Pancreas (tissue), 10 donors: Measurements from ENCODE around the gene EPHB3. TPM values are rescaled to one million over a fixed set of nuclear protein-coding genes. Genes with fewer than 3 reads are reported as not detected.

Experiments used
- ATAC-seq, 4 donors: fragments of 200-7000 bp; cut with Tn5 transposase; one replicate each; pipeline versions ENCODE4 v1.8.0 to v1.9.1; 2020; ENCODE audit warnings: mild to moderate bottlenecking in 4 of 4, moderate library complexity in 4 of 4
- DNase-seq, 6 donors: peaks; one replicate each; pipeline ENCODE4 v3.0.0-alpha.2; 2020
- FAIRE-seq: peaks from 2 replicates; lab custom pipeline; 2012; peaks lifted over from hg19 to GRCh38; lab: Jason Lieb, UNC
- H3K27ac ChIP-seq, 4 donors: fragments of 200-600 bp; sonication (generic); 1 replicate in 3 of 4; 2 replicates in 1 of 4; pipeline versions ENCODE4 v1.5.0 to v1.8.0; 2020
- H3K27me3 ChIP-seq, 4 donors: fragments of 200-600 bp; one replicate each; pipeline ENCODE4 v1.8.0; 2021
- H3K36me3 ChIP-seq, 3 donors: fragments of 200-600 bp; sonication (generic) in 1 of 3; one replicate each; pipeline versions ENCODE4 v1.5.0 to v1.8.0; 2020 to 2021
- H3K4me1 ChIP-seq, 3 donors: fragments of 200-600 bp; one replicate each; pipeline ENCODE4 v1.8.0; 2021
- H3K4me3 ChIP-seq, 4 donors: fragments of 200-600 bp; sonication (generic) in 2 of 4; one replicate each; pipeline versions ENCODE4 v1.5.0 to v1.8.0; 2020 to 2021
- H3K9me3 ChIP-seq, 4 donors: fragments of 200-600 bp; one replicate each; pipeline ENCODE4 v1.8.0; 2021
- CTCF ChIP-seq, 4 donors: fragments of 200-600 bp; sonication (generic) in 3 of 4; IDR thresholded peaks; one replicate each; pipeline versions ENCODE4 v1.5.0 to v1.8.0; 2021; ENCODE audit warnings: antibody characterized with exemption in 4 of 4
- WGBS, 2 donors: extraction: QIAGEN DNeasy Blood & Tissue Kit; methylation state at CpG; one replicate each; pipeline ENCODE4 v1.1.7; 2013; 5-methylcytosine and 5-hydroxymethylcytosine counted together
- intact Hi-C, 3 donors: fragments of 100-400 bp; cut with DNase I; formaldehyde crosslinking; loops; one replicate each; pipeline versions ENCODE4 v1.11.1 to v1.14.2; 2022
- polyA plus RNA-seq, 2 donors: library from polyadenylated mRNA; stranded (reverse); fragments of 200-250 nt; gene quantifications; one replicate each; pipeline ENCODE4 v1.2.3, GENCODE V29; 2013
- total RNA-seq, 6 donors: library from RNA; stranded (reverse); fragmentation: NEBNext Ultra II Directional in 4 of 6; extraction: Animal tissue kit (Norgen Biotek cat#: 25700) in 4 of 6; gene quantifications; one replicate each; pipeline versions ENCODE4 v1.2.1 to v1.2.4, GENCODE V29; 2021 to 2023
- donor health status: healthy with polysubstance abuse.
- donor health status: DM: no; HTN: no; CAD: no; lungs with moderate emphysema.
- donor health status: DM: no; HTN: no; CAD: no.
- donor health status: control.
- donor health status: control.
- donor health status: Bipolar disorder and iron deficiency.
- donor health status: DM: yes; HTN: yes; CAD: no.
- donor health status: DM: no; HTN: no; CAD: no.
- donor health status: DM: no; HTN: no; CAD: no.
- donor health status: DM: yes; HTN: yes; CAD: no.

EPHB3 gene
- total and polyA plus RNA-seq, 8 donors = 5.8 to 17.3 (median 12.5) TPM

DNA sequence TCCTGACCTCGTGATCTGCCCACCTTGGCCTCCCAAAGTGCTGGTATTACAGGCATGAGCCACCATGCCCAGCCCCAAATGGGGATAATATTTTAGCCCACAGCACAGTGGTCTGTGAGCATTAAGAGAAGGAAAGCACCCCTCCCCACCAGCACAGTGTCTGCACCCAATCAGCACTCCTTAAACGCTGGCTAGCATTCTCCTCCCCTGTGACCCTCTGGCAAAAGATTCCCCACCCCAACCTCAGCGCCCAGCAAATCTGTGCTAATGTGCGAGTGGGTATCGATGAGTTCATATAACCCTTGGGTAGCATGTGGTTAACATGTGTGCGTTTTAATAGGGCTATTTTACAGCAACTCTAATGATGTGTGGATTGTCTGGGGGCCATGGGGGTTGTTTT, 18.3 kb upstream of the EPHB3 start:
- ATAC-seq = no peak
- Histone ChIP-seq H3K27ac (no peak overlapping the region), H3K27me3 (no peaks in the 10 kb centered on the region), H3K4me3 (no peak overlapping the region), H3K36me3 (no peaks in the 10 kb centered on the region), H3K9me3 (no peaks in the 10 kb centered on the region), H3K4me1 (no peaks in the 10 kb centered on the region)
- WGBS, 2 donors = 51 to 66% methylated on average over 6 of the region's 6 CpGs
- no peak for TF ChIP-seq CTCF (IDR thresholded peaks at IDR 0.05)
- no peak for FAIRE-seq
- DNase-seq = no peak
- intact Hi-C loops = loop anchor here in 1 of 3 donors (5.0 kb wide), 1 partner anchor 171 kb away; no protein-coding TSS in a partner anchor

DNA sequence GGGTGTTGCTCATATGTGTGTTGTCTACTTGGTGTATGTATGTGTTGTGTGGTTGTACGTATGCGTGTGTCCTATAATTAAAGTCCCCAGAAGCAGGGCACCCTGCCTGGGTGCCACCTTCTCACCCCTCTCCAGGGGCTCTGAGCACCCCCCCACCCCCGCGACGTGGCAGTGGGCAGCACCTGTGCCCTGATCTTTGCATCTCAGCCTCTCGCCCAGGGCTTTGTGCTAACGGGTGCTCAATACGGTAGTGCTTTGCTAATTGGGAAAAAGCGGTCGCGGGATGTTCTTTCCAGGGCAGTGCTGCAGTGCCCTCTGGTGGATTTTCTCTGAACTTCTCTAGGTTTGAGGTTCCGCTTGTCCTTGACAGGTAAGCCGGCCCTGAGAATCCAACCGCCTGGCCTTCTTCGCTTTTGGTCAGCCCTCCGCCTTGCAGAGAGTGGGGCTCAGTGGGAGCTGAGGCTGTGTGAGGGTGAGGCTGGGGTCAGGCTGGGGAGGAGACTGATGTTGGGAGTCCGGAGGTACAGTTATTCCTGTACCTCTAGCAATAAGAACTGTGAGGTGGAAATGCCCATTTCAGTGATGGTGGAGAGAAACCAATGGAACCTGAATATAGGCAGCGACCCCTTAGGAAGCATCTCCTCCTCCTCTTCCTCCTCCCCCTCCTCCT, 17.6 kb upstream of the EPHB3 start:
- H3K4me3 ChIP-seq = no peak overlapping the region
- no peaks in the 10 kb centered on the region for H3K36me3 ChIP-seq
- no peaks in the 10 kb centered on the region for H3K4me1 ChIP-seq
- peak; percentile 90 to 92 (median 91) for TF ChIP-seq CTCF (IDR thresholded peaks at IDR 0.05)
- ATAC-seq (peak; percentile 77 to 89 (median 88)), FAIRE-seq (no peak), DNase-seq (peak in 5 of 6 donors; percentile 67 to 89 (median 77))
- intact Hi-C loops = loop anchor here in 1 of 3 donors (5.0 kb wide), 1 partner anchor 172 kb away; no protein-coding TSS in a partner anchor
- H3K9me3 ChIP-seq = no peaks in the 10 kb centered on the region
- WGBS, 2 donors = 10% methylated on average over 17 to 18 of the region's 18 CpGs
- H3K27me3 ChIP-seq = no peaks in the 10 kb centered on the region
- no peak overlapping the region for H3K27ac ChIP-seq

- ATAC-seq = no peak
- Histone ChIP-seq H3K4me1 (no peaks in the 10 kb centered on the region), H3K27me3 (no peaks in the 10 kb centered on the region), H3K9me3 (no peaks in the 10 kb centered on the region), H3K4me3 (no peak overlapping the region), H3K36me3 (no peaks in the 10 kb centered on the region), H3K27ac (no peak overlapping the region)
- DNase-seq = no peak
- FAIRE-seq = no peak
- TF ChIP-seq CTCF (IDR thresholded peaks at IDR 0.05) = no peak
- intact Hi-C loops = loop anchor here in 1 of 3 donors (5.0 kb wide), 1 partner anchor 172 kb away; no protein-coding TSS in a partner anchor
Measured at GRCh38 chr3:184544513-184544861, 17.1 kb upstream of the EPHB3 start.

GRCh38 chr3:184545769-184546168, 15.8 kb upstream of the EPHB3 start:
- Histone ChIP-seq H3K4me3 (no peak overlapping the region), H3K27me3 (no peaks in the 10 kb centered on the region), H3K9me3 (no peaks in the 10 kb centered on the region), H3K27ac (no peak overlapping the region), H3K36me3 (no peaks in the 10 kb centered on the region), H3K4me1 (no peaks in the 10 kb centered on the region)
- whole genome bisulfite sequencing, 2 donors = 72 to 76% methylated on average over 3 of the region's 3 CpGs
- intact Hi-C loops = no loop called here
- no peak for FAIRE-seq
- no peak for ATAC-seq
- DNase-seq = no peak
- no peak for TF ChIP-seq CTCF (IDR thresholded peaks at IDR 0.05)

GRCh38 chr3:184546252-184546651, 15.3 kb upstream of the EPHB3 start:
- Histone ChIP-seq H3K9me3 (no peaks in the 10 kb centered on the region), H3K4me1 (no peaks in the 10 kb centered on the region), H3K4me3 (no peak overlapping the region), H3K27ac (no peak overlapping the region), H3K36me3 (no peaks in the 10 kb centered on the region), H3K27me3 (no peaks in the 10 kb centered on the region)
- 65 to 74% methylated on average over 7 of the region's 7 CpGs for WGBS, 2 donors
- intact Hi-C loops = no loop called here
- ATAC-seq = peak in 2 of 4 donors; percentile 46 to 53
- no peak for TF ChIP-seq CTCF (IDR thresholded peaks at IDR 0.05)
- FAIRE-seq = no peak
- no peak for DNase-seq
